Measurements from ENCODE around the gene CDK14. TPM values are rescaled to one million over a fixed set of nuclear protein-coding genes. Genes with fewer than 3 reads are reported as not detected.
A peak's percentile ranks its signal among the peaks of the same experiment; 100 is the strongest.

Gene CDK14
- total and polyA plus RNA-seq, 5 experiments from 2014 or later, result 0.15 to 3.6 (median 2.8) TPM; not detected in 2

DNA sequence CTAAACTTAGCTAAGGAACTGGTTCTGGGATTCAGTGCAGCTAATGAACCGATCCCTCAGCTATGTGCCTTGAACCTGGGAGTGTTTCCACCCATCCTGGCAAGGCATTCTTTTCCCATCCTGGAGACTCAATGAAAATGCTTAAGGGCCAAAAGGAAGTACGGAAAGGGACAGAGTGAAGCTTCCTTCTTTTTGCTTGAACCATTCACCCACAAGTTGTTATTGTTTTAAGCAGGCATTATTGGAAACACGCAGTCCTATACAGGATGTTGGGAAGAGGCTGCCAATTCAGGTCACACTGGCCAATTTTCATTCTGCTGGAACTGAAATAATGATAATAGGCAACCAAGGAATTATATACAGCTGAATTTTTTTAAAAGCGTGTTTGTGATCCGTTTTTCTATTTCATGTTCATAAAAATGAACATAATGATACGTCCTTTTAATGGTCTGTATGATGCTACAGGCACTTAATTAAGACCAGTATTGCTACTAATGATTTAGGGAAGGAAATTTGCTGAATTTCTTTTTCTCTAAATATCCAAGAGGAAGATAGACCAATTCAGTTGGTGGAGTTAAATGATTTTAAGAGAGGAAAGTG is 610.3 kb downstream of the CDK14 start:
- ATAC-seq (no peak), DNase-seq (no peak)
- no peak overlapping the region for H3K4me3 Mint-ChIP-seq
- POLR2A ChIA-PET, result no interaction called here
- peaks cover 0 to 14% (median 2%) of the 10 kb centered on the region in 9 donors for H3K9me3 Mint-ChIP-seq
- H3K27ac Mint-ChIP-seq, result no peak overlapping the region
- peaks cover 0 to 7% (median 0%) of the 10 kb centered on the region in 5 donors for H3K27me3 Mint-ChIP-seq
- no peaks in the 10 kb centered on the region for H3K4me1 Mint-ChIP-seq
- H3K36me3 Mint-ChIP-seq, result no peaks in the 10 kb centered on the region

DNA sequence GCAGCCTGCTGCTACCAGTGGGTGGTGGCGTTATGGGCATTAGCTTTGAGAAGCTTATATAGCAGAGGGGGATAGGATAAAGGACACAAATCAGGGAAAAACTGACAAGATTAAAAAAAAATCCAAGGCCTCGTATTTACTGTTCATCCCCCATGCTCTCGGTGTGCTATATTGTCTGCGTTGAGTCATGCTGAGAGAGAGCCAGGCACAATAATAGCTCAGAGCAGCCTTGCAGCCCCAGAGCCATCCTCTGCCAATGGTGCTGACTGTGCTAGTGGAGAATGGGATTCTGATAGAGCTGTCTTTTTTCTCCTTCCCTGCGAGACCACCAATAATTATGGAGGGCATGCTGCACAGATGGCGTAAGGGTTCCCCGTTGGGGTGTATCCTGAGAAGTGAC is 616.5 kb downstream of the CDK14 start:
- DNase-seq (no peak), ATAC-seq (no peak)

DNA sequence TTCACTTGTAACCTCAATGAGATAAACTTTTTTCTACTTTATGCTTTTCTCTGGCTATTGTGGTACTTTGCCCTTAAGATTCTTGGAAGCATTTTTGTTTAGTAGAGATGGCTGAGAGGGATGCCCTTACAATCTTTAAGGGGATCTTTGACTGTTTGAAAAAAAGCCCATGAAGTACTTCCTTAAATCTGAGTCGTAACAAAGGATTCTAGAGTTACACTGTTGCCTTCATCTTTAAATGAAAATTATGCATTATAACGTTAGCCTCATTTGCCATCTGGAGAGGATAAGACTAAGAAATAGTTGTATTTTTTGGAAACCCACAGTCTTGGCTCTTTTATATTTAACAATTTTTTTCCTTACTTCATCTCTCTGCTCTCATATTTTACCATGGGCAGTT is 630.3 kb downstream of the CDK14 start:
- no peak for DNase-seq
- Mint-ChIP-seq H3K36me3 (no peaks in the 10 kb centered on the region), H3K4me1 (no peaks in the 10 kb centered on the region), H3K27me3 (peaks cover 0 to 8% (median 0%) of the 10 kb centered on the region in 5 donors), H3K27ac (no peak overlapping the region), H3K4me3 (no peak overlapping the region), H3K9me3 (peaks cover 0 to 1% (median 0%) of the 10 kb centered on the region in 9 donors)
- POLR2A ChIA-PET, result no interaction called here
- no peak for ATAC-seq

More for the DNA sequence above, 616.5 kb downstream of the CDK14 start:
- no peaks in the 10 kb centered on the region for H3K27me3 Mint-ChIP-seq
- H3K9me3 Mint-ChIP-seq, result peaks cover 0 to 4% (median 0%) of the 10 kb centered on the region in 9 donors
- no peaks in the 10 kb centered on the region for H3K4me1 Mint-ChIP-seq
- no peak overlapping the region for H3K27ac Mint-ChIP-seq
- no peak overlapping the region for H3K4me3 Mint-ChIP-seq
- H3K36me3 Mint-ChIP-seq, result no peaks in the 10 kb centered on the region
- POLR2A ChIA-PET, result no interaction called here

DNA sequence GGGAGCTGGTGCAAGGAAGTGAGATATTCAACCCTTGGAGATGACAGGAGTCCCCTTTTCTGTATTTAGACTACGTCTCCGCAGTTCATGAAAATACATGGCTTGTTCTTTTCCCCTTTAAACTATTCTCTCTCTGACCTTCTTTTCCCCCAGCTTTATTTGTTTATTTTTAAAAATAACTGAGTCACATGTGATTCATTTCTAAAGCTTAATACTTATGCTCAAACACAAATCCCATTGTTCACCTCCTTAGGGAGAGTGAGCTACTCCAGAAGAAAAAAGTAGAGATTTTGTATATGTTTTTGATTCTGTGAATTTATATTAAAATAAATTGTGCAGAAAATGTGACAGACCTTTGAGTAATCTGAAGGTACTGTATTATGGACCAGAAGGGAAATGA is 632.2 kb downstream of the CDK14 start:
- Mint-ChIP-seq H3K27ac (no peak overlapping the region), H3K4me3 (no peak overlapping the region), H3K36me3 (no peaks in the 10 kb centered on the region), H3K4me1 (no peaks in the 10 kb centered on the region), H3K9me3 (peaks cover 0 to 4% (median 0%) of the 10 kb centered on the region in 9 donors), H3K27me3 (peaks cover 0 to 14% (median 3%) of the 10 kb centered on the region in 5 donors)
- DNase-seq (no peak), ATAC-seq (no peak)
- POLR2A ChIA-PET, result no interaction called here

DNA sequence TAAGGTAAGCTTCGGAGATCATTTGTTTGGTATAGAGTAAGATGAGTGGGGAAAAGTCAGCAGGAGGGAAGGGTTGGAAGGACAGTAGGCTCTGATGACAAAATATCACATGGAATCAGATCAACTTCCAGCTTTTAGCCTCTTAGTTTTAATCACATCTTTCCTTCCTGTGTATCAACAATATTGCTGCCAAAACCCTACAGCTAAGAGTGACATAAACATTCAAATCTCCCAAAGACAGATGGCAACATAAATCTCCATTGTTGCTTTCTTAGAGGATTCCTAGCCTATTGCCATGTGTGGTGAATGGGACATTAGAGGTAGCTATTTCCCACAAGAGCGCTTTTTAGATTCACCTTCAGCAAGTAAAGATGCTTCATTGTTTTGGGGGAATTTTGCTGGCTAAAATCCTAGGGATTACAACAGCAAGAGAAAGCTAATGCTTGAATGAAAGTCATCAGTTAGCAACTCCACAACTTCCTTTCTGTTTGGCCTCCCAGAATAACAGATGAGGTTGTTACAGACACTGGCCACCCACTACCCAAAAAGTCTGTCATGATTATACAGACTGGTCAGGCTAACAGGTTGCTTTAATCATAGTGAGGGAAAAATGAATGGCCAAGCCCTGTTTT is 632.9 kb downstream of the CDK14 start:
- peaks cover 0 to 17% (median 6%) of the 10 kb centered on the region in 5 donors for H3K27me3 Mint-ChIP-seq
- no peaks in the 10 kb centered on the region for H3K4me1 Mint-ChIP-seq
- no peak overlapping the region for H3K27ac Mint-ChIP-seq
- POLR2A ChIA-PET, result no interaction called here
- peaks cover 0 to 4% (median 0%) of the 10 kb centered on the region in 9 donors for H3K9me3 Mint-ChIP-seq
- no peak overlapping the region for H3K4me3 Mint-ChIP-seq
- DNase-seq (no peak), ATAC-seq (no peak)
- no peaks in the 10 kb centered on the region for H3K36me3 Mint-ChIP-seq

DNA sequence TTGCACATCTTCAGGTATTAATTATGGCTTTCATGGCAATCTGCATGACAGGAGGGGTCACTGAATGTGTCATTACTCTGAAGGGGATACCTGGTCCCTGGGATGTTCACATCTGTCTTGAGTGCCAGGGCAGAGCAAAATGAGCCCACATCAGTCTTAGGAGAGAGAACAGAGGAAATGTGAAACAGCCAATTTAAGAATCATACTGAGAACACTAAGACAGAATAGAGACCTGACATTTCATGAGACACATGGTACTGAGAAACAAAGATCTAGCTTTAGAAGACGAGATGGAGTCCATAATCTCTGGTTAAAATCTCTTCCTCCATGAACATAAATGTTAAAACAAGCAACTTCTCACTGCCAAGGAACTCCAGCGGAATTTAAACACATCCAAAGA is 634.0 kb downstream of the CDK14 start:
- ATAC-seq (no peak), DNase-seq (no peak)
- H3K4me3 Mint-ChIP-seq, result no peak overlapping the region
- POLR2A ChIA-PET, result no interaction called here
- peaks cover 0 to 13% (median 6%) of the 10 kb centered on the region in 5 donors for H3K27me3 Mint-ChIP-seq
- H3K9me3 Mint-ChIP-seq, result peaks cover 0 to 4% (median 0%) of the 10 kb centered on the region in 9 donors
- H3K36me3 Mint-ChIP-seq, result no peaks in the 10 kb centered on the region
- H3K4me1 Mint-ChIP-seq, result no peaks in the 10 kb centered on the region
- H3K27ac Mint-ChIP-seq, result no peak overlapping the region

DNA sequence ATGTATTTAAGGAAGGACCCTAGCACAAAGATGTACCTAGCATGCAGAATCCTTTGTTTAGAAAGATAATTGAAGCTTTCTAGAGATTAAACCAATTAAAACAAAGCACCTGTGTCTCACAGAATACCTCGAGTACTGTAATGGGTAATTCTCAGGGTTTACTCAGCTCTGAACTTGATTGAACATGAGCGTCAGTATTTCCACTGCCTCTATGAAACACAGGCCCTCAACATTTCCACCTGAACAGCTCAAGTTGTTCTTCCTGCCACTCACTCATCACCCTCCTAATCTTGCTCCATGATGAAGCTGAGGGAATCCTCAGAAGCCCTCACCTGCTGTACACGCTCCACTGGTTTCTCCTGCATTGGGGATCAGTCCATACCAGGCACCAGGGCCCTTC is 634.4 kb downstream of the CDK14 start:
- H3K4me1 Mint-ChIP-seq, result no peaks in the 10 kb centered on the region

DNA sequence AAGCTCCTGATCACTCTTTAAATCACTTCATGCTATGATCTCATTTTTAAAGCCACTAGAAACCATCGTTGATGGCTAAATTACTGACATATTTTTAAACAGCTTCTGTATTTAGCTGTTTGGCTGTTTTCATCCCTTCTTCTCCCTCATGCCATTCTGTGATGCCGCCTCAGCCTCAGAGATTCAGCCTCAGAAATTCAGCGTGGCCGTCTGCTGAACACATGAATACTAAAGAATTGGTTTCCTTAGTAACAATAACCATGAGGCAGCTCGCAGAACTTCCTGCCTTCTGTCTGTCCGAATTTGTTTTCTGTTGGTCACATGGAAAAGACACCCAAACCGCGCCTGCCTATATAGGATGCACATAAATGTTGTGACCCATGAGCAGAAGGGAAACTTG is 637.1 kb downstream of the CDK14 start:
- POLR2A ChIA-PET, result no interaction called here
- Mint-ChIP-seq H3K27me3 (peaks cover 0 to 13% (median 6%) of the 10 kb centered on the region in 5 donors), H3K9me3 (peaks cover 0 to 4% (median 0%) of the 10 kb centered on the region in 9 donors), H3K36me3 (no peaks in the 10 kb centered on the region), H3K4me3 (no peak overlapping the region), H3K4me1 (no peaks in the 10 kb centered on the region), H3K27ac (no peak overlapping the region)
- DNase-seq (no peak), ATAC-seq (no peak)

More for the DNA sequence above, 634.4 kb downstream of the CDK14 start:
- ATAC-seq, result no peak
- Mint-ChIP-seq H3K9me3 (peaks cover 0 to 4% (median 0%) of the 10 kb centered on the region in 9 donors), H3K4me3 (no peak overlapping the region), H3K27ac (peak overlapping the region in 1 of 10 donors; percentile 16), H3K36me3 (no peaks in the 10 kb centered on the region), H3K27me3 (peaks cover 0 to 13% (median 6%) of the 10 kb centered on the region in 5 donors)
- DNase-seq, result no peak
- POLR2A ChIA-PET, result no interaction called here

DNA sequence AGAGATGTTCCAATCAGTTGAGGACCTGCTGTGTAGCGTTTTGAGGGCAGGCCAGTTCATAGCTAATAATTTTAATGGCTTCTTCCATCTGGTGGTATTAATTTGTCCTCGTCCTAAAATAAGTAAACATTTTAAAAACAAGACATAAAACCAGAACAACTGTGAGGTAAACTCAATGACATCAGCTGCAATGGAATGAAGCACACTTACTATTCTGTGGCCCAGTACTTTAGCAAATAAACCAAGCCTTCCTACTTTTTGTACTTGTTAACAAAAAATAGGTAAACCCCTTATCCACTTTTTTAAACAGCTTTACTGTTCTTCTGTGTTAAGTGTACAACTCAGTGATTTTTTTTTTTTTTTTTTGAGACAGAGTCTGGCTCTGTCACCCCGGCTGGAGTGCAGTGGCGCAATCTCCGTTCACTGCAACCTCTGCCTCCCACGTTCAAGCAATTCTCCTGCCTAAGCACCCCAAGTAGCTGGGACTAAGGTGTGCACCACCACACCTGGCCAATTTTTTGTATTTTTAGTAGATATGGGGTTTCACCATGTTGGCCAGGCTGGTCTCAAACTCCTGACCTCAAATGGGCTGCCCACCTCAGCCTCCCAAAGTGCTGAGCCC is 639.2 kb downstream of the CDK14 start:
- POLR2A ChIA-PET, result no interaction called here
- no peaks in the 10 kb centered on the region for H3K36me3 Mint-ChIP-seq

DNA sequence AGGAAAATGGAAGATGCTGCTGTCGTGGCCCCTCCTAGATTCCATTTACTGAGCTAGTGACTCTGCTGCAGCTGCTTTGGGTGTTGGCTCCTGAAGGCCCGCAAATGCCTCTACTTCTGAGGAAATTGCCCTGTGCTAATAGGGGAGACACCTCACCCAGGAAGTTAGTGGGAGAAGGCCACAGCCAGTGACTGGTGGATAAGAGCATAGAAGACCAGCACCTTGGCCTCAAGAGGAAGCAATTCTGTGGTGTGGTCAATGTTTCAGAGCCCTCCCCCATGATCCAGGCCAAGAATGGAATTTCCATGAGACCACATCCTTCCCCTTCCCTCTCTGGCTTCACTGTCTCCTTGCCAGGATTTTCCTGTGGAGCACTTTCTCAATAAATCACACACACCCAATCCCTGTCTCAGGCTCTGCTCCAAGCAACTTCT is 643.1 kb downstream of the CDK14 start:
- no peaks in the 10 kb centered on the region for H3K4me1 Mint-ChIP-seq
- peaks cover 0 to 5% (median 1%) of the 10 kb centered on the region in 5 donors for H3K27me3 Mint-ChIP-seq
- POLR2A ChIA-PET, result no interaction called here
- no peaks in the 10 kb centered on the region for H3K36me3 Mint-ChIP-seq
- H3K4me3 Mint-ChIP-seq, result no peak overlapping the region
- H3K27ac Mint-ChIP-seq, result no peak overlapping the region
- ATAC-seq, result no peak
- no peak for DNase-seq
- H3K9me3 Mint-ChIP-seq, result no peaks in the 10 kb centered on the region

More for the DNA sequence above, 639.2 kb downstream of the CDK14 start:
- no peak overlapping the region for H3K27ac Mint-ChIP-seq
- peaks cover 1 to 13% (median 4%) of the 10 kb centered on the region in 5 donors for H3K27me3 Mint-ChIP-seq
- peaks cover 0 to 4% (median 0%) of the 10 kb centered on the region in 9 donors for H3K9me3 Mint-ChIP-seq
- no peak overlapping the region for H3K4me3 Mint-ChIP-seq
- no peaks in the 10 kb centered on the region for H3K4me1 Mint-ChIP-seq
- DNase-seq, result no peak
- ATAC-seq, result no peak

DNA sequence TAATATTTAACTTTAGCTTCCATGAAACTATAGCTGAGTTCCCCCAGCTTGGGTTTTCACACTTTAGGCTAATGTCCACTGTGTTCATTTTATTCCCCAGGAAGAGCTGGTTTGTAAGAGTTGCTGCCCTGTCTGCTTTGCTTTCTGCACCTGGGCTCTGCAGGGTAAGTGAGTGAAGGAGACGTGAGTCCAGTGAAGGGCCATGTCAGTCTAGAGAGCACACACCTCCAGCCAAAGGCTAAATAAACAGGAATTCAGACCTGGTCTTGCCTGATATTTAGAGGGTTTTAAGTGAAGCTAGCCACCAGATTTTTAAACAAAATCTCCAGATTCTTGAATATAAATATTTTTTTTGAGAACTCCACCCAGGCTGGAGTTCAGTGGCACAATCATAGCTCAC is 643.7 kb downstream of the CDK14 start:
- H3K36me3 Mint-ChIP-seq, result no peaks in the 10 kb centered on the region
- H3K27me3 Mint-ChIP-seq, result peaks cover 0 to 6% (median 2%) of the 10 kb centered on the region in 5 donors
- H3K27ac Mint-ChIP-seq, result no peak overlapping the region
- ATAC-seq (no peak), DNase-seq (no peak)
- no peak overlapping the region for H3K4me3 Mint-ChIP-seq
- no peaks in the 10 kb centered on the region for H3K4me1 Mint-ChIP-seq
- H3K9me3 Mint-ChIP-seq, result no peaks in the 10 kb centered on the region
- POLR2A ChIA-PET, result no interaction called here

DNA sequence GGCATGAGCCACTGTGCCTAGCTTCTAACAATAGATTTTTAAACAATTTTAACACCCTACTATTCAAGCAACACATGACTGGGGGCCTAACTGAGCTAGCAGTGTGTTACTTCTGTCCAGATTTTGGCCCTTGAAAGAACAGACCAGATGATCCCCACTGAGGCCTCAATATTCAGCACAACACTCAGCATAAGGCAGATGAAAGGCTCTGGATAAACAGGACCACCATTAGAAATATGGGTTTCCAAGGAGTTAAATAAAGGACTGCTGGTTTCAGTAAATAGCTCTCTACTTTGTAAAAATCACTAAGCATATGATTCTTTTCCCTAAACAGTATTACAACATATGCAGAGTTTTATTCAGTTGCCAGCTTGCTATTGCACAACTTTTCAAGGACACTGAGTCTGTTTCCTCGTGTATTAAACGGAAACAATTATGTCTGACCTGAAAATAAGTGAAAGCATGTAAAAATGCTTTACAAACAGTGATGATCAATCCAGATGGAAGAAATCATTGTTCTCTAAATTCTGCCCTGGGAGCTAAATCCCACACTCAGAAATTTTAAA is 644.3 kb downstream of the CDK14 start:
- Mint-ChIP-seq H3K27me3 (peaks cover 0 to 7% (median 2%) of the 10 kb centered on the region in 5 donors), H3K36me3 (no peaks in the 10 kb centered on the region), H3K27ac (no peak overlapping the region), H3K9me3 (no peaks in the 10 kb centered on the region), H3K4me3 (no peak overlapping the region), H3K4me1 (no peaks in the 10 kb centered on the region)
- POLR2A ChIA-PET, result no interaction called here
- no peak for DNase-seq
- ATAC-seq, result no peak

Data from naive thymus-derived CD8-positive, alpha-beta T cell (primary cell).